HepG2 (cell line): ENCODE results near the gene PPP4R4. TPM values are rescaled to one million over a fixed set of nuclear protein-coding genes. Genes with fewer than 3 reads are reported as not detected.

Experiments
- ARID5B ChIP-seq: IDR thresholded peaks from 2 replicates; pipeline ENCODE4 v1.4.0; 2020; ENCODE audit warnings: mild to moderate bottlenecking, missing genetic modification reagents
- ATF7-NPFF ChIP-seq: sonication (generic); formaldehyde crosslinking; IDR thresholded peaks from 2 replicates; pipeline ENCODE4 v1.8.1; 2023; ENCODE audit warnings: mild to moderate bottlenecking, low read depth, missing genetic modification reagents, moderate library complexity
- CEBPZ ChIP-seq: IDR thresholded peaks from 2 replicates; pipeline ENCODE4 v1.6.1; 2012; ENCODE audit warnings: low read length, improper control_type of control experiment
- CHD2 ChIP-seq: IDR thresholded peaks from 2 replicates; pipeline ENCODE4 v1.6.1; 2011; ENCODE audit warnings: low read depth, low read length, improper control_type of control experiment
- DPF2 ChIP-seq: sonication (generic); formaldehyde crosslinking; IDR thresholded peaks from 2 replicates; pipeline ENCODE4 v1.4.0; 2020; ENCODE audit warnings: mild to moderate bottlenecking, low read depth, missing genetic modification reagents, borderline replicate concordance
- GATAD2A ChIP-seq: IDR thresholded peaks from 2 replicates; pipeline ENCODE4 v1.6.1; 2016
- HCFC1 ChIP-seq: fragments of 150-350 bp; IDR thresholded peaks from 2 replicates; pipeline ENCODE4 v1.6.1; 2014; ENCODE audit warnings: low read depth, low read length
- HDAC1 ChIP-seq: sonication (generic); formaldehyde crosslinking; IDR thresholded peaks from 2 replicates; pipeline ENCODE4 v1.5.1; 2020; ENCODE audit warnings: mild to moderate bottlenecking, missing genetic modification reagents
- KLF12 ChIP-seq: sonication (generic); formaldehyde crosslinking; IDR thresholded peaks from 2 replicates; pipeline ENCODE4 v1.4.0; 2020; ENCODE audit warnings: missing genetic modification reagents, borderline replicate concordance
- MYPOP ChIP-seq: sonication (generic); formaldehyde crosslinking; IDR thresholded peaks from 2 replicates; pipeline ENCODE4 v1.8.1; 2023; ENCODE audit warnings: mild to moderate bottlenecking, moderate library complexity, missing genetic modification reagents
- SAP130 ChIP-seq: IDR thresholded peaks from 2 replicates; pipeline ENCODE4 v1.6.1; 2016; ENCODE audit warnings: low read depth
- STAT5B ChIP-seq: sonication (generic); formaldehyde crosslinking; IDR thresholded peaks from 2 replicates; pipeline ENCODE4 v1.4.0; 2020; ENCODE audit warnings: missing genetic modification reagents
- XRCC5 ChIP-seq: fragments of 200-400 bp; formaldehyde crosslinking; optimal IDR thresholded peaks from 2 replicates; pipeline ENCODE3; 2017; ENCODE audit warnings: mild to moderate bottlenecking, low read length
- ZIK1 ChIP-seq: sonication (generic); formaldehyde crosslinking; IDR thresholded peaks from 2 replicates; pipeline ENCODE4 v1.5.0; 2020; ENCODE audit warnings: mild to moderate bottlenecking, low read depth, missing genetic modification reagents, borderline replicate concordance
- ZNF329 ChIP-seq: sonication (generic); formaldehyde crosslinking; IDR thresholded peaks from 2 replicates; pipeline ENCODE4 v1.9.0; 2021; ENCODE audit warnings: low read depth, mild to moderate bottlenecking, missing genetic modification reagents
- ZNF33A ChIP-seq: sonication (generic); formaldehyde crosslinking; IDR thresholded peaks from 2 replicates; pipeline ENCODE4 v1.5.1; 2020; ENCODE audit warnings: missing genetic modification reagents, mild to moderate bottlenecking, moderate library complexity, borderline replicate concordance
- polyA plus RNA-seq, 8 experiments: library from polyadenylated mRNA; depleted of rRNA in 3 of 8; stranded (reverse) in 7 of 8; unstranded in 1 of 8; fragments of >200 nt; fragmentation: Illumina TruSeq in 4 of 8; extraction: Trizol in 4 of 8; gene quantifications; 2 replicates each; pipeline versions ENCODE4 v1.2.1 to v1.2.3, GENCODE V29; 2011 to 2016; ENCODE audit warnings: low read depth in 4 of 8, missing spikeins in 1 of 8, mixed read lengths in 1 of 8; ENCODE audit not compliant: insufficient read depth in 1 of 8
- total RNA-seq, 5 experiments: library from RNA; depleted of rRNA; stranded (reverse); fragments of >200 nt; fragmentation: Illumina TruSeq; extraction: Trizol; gene quantifications; 2 replicates each; pipeline ENCODE4 v1.2.3, GENCODE V29; 2016; ENCODE audit warnings: low read depth in 1 of 5

Gene PPP4R4
- total and polyA plus RNA-seq, 2 of the 13 experiments (the other 11 are each of a cell fraction or from before 2014, with no cell fraction given): 9.5 to 19.8 TPM

- TF ChIP-seq ATF7-NPFF (no peak), GATAD2A (CRISPR knock-in tag) (peak; percentile 66; the same call in 1 of the 2 replicates), ARID5B (CRISPR knock-in tag) (peak; percentile 42; the same call in 1 of the 2 replicates), KLF12 (CRISPR knock-in tag) (no peak), ZNF33A (CRISPR knock-in tag) (no peak), MYPOP (CRISPR knock-in tag) (peak; percentile 82; the same call in 1 of the 2 replicates), CHD2 (no peak), HDAC1 (no peak), ZNF329 (CRISPR knock-in tag) (no peak), HCFC1 (no peak), STAT5B (no peak), DPF2 (no peak), ZIK1 (no peak), SAP130 (CRISPR knock-in tag) (0 out of 2 replicates have a peak, but pooled peaks have one; percentile 16), CEBPZ (no peak), XRCC5 (peak; percentile 65)
- TF ChIP-seq, all 625 proteins: peak for 92
Observed at GRCh38 chr14:94136575-94137331, 37.4 kb upstream of the PPP4R4 start (continued).
